ENCODE data around the gene OTOS. TPM values are rescaled to one million over a fixed set of nuclear protein-coding genes. Genes with fewer than 3 reads are reported as not detected.

The OTOS gene
- total RNA-seq, 1 experiment from 2014 or later: not detected

DNA sequence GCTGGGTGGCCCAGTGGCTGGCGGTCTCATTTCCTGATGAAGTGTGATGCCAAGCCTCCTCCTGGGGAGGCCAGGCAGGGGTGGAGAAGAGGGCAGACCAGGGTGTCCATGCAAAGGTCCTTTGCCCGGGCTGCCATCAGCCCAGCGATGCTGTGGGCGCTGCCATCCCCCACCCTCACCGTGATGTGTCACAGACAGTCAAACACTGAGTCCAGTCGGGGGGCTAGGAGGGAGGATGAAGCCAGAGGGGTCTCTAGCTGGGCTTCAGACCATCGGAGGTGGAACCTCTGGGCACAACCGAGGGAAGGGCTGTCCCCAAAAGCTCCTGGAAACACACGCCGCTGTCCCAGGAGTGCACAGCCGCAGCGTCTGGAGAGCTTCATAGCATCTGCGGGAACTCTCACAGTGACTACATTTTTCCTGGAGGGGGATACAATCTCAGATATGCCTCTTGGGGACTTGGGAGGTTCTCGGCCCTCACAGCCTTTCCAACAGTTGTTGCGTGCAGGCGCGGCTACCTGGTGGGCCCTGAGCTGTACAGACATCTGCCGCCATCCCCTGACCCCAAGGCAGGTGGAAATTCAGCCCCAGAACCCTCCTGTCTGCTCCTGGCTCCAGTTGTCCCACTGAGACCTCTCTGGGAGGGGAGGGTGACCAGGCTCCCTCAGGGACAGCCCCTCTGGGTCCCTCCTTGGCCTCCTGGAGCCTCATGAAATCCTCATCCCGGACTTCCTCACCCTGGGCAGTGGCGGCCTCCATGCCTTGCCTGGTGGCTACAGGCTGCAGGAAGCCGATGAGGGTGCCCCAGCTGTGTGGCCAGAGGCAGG, 26.5 kb upstream of the OTOS start:
- ATAC-seq: no peak
- TF ChIP-seq SIN3A (IDR thresholded peaks at IDR 0.05; ENCODE audit: low read depth): no peak
- TF ChIP-seq, protein P1, sequence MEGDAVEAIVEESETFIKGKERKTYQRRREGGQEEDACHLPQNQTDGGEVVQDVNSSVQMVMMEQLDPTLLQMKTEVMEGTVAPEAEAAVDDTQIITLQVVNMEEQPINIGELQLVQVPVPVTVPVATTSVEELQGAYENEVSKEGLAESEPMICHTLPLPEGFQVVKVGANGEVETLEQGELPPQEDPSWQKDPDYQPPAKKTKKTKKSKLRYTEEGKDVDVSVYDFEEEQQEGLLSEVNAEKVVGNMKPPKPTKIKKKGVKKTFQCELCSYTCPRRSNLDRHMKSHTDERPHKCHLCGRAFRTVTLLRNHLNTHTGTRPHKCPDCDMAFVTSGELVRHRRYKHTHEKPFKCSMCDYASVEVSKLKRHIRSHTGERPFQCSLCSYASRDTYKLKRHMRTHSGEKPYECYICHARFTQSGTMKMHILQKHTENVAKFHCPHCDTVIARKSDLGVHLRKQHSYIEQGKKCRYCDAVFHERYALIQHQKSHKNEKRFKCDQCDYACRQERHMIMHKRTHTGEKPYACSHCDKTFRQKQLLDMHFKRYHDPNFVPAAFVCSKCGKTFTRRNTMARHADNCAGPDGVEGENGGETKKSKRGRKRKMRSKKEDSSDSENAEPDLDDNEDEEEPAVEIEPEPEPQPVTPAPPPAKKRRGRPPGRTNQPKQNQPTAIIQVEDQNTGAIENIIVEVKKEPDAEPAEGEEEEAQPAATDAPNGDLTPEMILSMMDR (IDR thresholded peaks at IDR 0.05 in 2 of 3, conservative IDR thresholded peaks at IDR 0.05 in 1 of 3; ENCODE audit: borderline replicate concordance in 1 of 3, insufficient read depth in 1 of 3, low read depth in 2 of 3, low read length in 2 of 3): no peak
- no peak for TF ChIP-seq FOSL1 (IDR thresholded peaks at IDR 0.05; ENCODE audit: low read depth)
- no peak for TF ChIP-seq POLR2A (IDR thresholded peaks at IDR 0.05; ENCODE audit: borderline replicate concordance, extremely low read depth, insufficient read depth, insufficient read length)
- no peak for TF ChIP-seq SP1 (IDR thresholded peaks at IDR 0.05; ENCODE audit: low read depth)
- TF ChIP-seq CEBPB (IDR thresholded peaks at IDR 0.05; ENCODE audit: low read depth): no peak
- TF ChIP-seq, protein P2, sequence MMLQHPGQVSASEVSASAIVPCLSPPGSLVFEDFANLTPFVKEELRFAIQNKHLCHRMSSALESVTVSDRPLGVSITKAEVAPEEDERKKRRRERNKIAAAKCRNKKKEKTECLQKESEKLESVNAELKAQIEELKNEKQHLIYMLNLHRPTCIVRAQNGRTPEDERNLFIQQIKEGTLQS (IDR thresholded peaks at IDR 0.05): no peak
- no peak for TF ChIP-seq EZH2phosphoT487 (IDR thresholded peaks at IDR 0.05; ENCODE audit: borderline replicate concordance)
- TF ChIP-seq, protein P3, sequence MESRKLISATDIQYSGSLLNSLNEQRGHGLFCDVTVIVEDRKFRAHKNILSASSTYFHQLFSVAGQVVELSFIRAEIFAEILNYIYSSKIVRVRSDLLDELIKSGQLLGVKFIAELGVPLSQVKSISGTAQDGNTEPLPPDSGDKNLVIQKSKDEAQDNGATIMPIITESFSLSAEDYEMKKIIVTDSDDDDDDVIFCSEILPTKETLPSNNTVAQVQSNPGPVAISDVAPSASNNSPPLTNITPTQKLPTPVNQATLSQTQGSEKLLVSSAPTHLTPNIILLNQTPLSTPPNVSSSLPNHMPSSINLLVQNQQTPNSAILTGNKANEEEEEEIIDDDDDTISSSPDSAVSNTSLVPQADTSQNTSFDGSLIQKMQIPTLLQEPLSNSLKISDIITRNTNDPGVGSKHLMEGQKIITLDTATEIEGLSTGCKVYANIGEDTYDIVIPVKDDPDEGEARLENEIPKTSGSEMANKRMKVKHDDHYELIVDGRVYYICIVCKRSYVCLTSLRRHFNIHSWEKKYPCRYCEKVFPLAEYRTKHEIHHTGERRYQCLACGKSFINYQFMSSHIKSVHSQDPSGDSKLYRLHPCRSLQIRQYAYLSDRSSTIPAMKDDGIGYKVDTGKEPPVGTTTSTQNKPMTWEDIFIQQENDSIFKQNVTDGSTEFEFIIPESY (IDR thresholded peaks at IDR 0.05; ENCODE audit: extremely low read depth, insufficient replicate concordance, low read length): no peak
- no peak for TF ChIP-seq YY1 (IDR thresholded peaks at IDR 0.05; ENCODE audit: extremely low read depth, insufficient replicate concordance, low read depth, low read length)
- TF ChIP-seq TCF7L2 (IDR thresholded peaks at IDR 0.05; ENCODE audit: borderline replicate concordance, extremely low read depth, insufficient read depth, insufficient read length): no peak
- TF ChIP-seq POLR2AphosphoS5 (IDR thresholded peaks at IDR 0.05; ENCODE audit: low read depth, low read length): no peak
- POLR2A ChIA-PET: no interaction called here
- DNase-seq (ENCODE audit: low read depth, low spot score): no peak
- no peak overlapping the region for H3K27ac ChIP-seq (ENCODE audit: low read depth, low read length)
- RAD21 ChIA-PET (ENCODE audit: low non-redundant PET in 1 of 2, low total read pairs in 2 of 2, uncharacterized antibody in 2 of 2, unreplicated experiment in 2 of 2): no interaction called here
- no peaks in the 10 kb centered on the region for H3K9me2 ChIP-seq (ENCODE audit: insufficient read depth)
- CTCF ChIA-PET: no interaction called here
- H3K36me3 ChIP-seq (ENCODE audit: control insufficient read depth in 1 of 2, insufficient read depth in 2 of 2, low read length in 2 of 2): no peaks in the 10 kb centered on the region
- H3K4me3 ChIP-seq (replicated peaks in 1 of 2; ENCODE audit: low read depth in 1 of 2, low read length in 2 of 2): no peak overlapping the region
- H2AFZ ChIP-seq (ENCODE audit: low read depth, low read length, poor library complexity, severe bottlenecking): no peak overlapping the region
- no peaks in the 10 kb centered on the region for H3K79me2 ChIP-seq (ENCODE audit: insufficient read depth, low read length)
- no peaks in the 10 kb centered on the region for H3K4me1 ChIP-seq (ENCODE audit: control insufficient read depth in 1 of 2, insufficient read depth in 2 of 2, low read length in 2 of 2)
- H3K4me2 ChIP-seq (ENCODE audit: low read length): no peak overlapping the region
- intact Hi-C loops (cut with micrococcal nuclease): no loop called here
- no peaks in the 10 kb centered on the region for H4K20me1 ChIP-seq (ENCODE audit: insufficient read depth)
- no peaks in the 10 kb centered on the region; the same call in 1 of the 2 replicates for H3K27me3 ChIP-seq (ENCODE audit: insufficient read depth, low read length)
- no TSS peak for BruUV-seq (replicated peaks)
- no peak overlapping the region for H3K9ac ChIP-seq (ENCODE audit: low read length)
- no peaks in the 10 kb centered on the region for H3K9me3 ChIP-seq (ENCODE audit: control insufficient read depth in 1 of 2, insufficient read depth in 1 of 2, low read depth in 1 of 2, low read length in 2 of 2)

Measured in HCT116 (cell line).